ENCODE results near the gene TM9SF2.
"Not testable (repeated sequence)": the region's sequence is repeated elsewhere in the genome, so short reads cannot be mapped to it uniquely, and the experiment has no call there.

GRCh38 chr13:99491750-99492149, 9.5 kb upstream of the TM9SF2 start:
- TF ChIP-seq POLR2AphosphoS5, POLR2A, CTCF (IDR thresholded peaks at IDR 0.05): not testable (repeated sequence)

Data from transverse colon (tissue), 4 donors.